Muscle layer of colon (tissue), 2 donors: ENCODE measurements around the gene FRMD4A.
"Not testable (repeated sequence)": the region's sequence is repeated elsewhere in the genome, so short reads cannot be mapped to it uniquely, and the experiment has no call there.

Source experiments
- H3K27ac ChIP-seq: one replicate; pipeline ENCODE4 v1.7.0; 2013; ENCODE audit warnings: low read depth, mild to moderate bottlenecking, low read length, moderate library complexity
- H3K27me3 ChIP-seq, 2 donors: one replicate each; pipeline ENCODE4 v1.7.0; 2013; ENCODE audit warnings: low read length in 2 of 2, mild to moderate bottlenecking in 2 of 2; ENCODE audit not compliant: insufficient read depth in 2 of 2, control insufficient read depth in 1 of 2
- H3K36me3 ChIP-seq: one replicate; pipeline ENCODE4 v1.7.0; 2013; ENCODE audit warnings: mild to moderate bottlenecking, low read length; ENCODE audit not compliant: insufficient read depth
- H3K4me1 ChIP-seq: one replicate; pipeline ENCODE4 v1.7.0; 2013; ENCODE audit warnings: mild to moderate bottlenecking, low read length; ENCODE audit not compliant: insufficient read depth
- H3K4me3 ChIP-seq, 2 donors: one replicate each; pipeline ENCODE4 v1.7.0; 2013; ENCODE audit warnings: low read length in 2 of 2, low read depth in 1 of 2, mild to moderate bottlenecking in 1 of 2, moderate library complexity in 1 of 2
- H3K9ac ChIP-seq: one replicate; pipeline ENCODE4 v1.7.0; 2013; ENCODE audit warnings: low read length
- H3K9me3 ChIP-seq: one replicate; pipeline ENCODE4 v1.7.0; 2013; ENCODE audit warnings: mild to moderate bottlenecking, low read length
- donor health status: abdominal sarcoma.
- donor health status: Adenocarcinoma of cecum.

Gene FRMD4A

GRCh38 chr10:14253711-14254110 lies 77.0 kb downstream of the FRMD4A start:
- H3K4me1 ChIP-seq: no peaks in the 10 kb centered on the region
- H3K27ac ChIP-seq: no peak overlapping the region
- no peak overlapping the region for H3K4me3 ChIP-seq
- H3K27me3 ChIP-seq: no peaks in the 10 kb centered on the region
- H3K36me3 ChIP-seq: no peaks in the 10 kb centered on the region
- H3K9me3 ChIP-seq: peaks cover 5% of the 10 kb centered on the region
- no peak overlapping the region for H3K9ac ChIP-seq

GRCh38 chr10:14253079-14253478 lies 77.6 kb downstream of the FRMD4A start:
- Histone ChIP-seq H3K27ac (no peak overlapping the region), H3K27me3 (no peaks in the 10 kb centered on the region), H3K9me3 (peaks cover 5% of the 10 kb centered on the region), H3K4me1 (no peaks in the 10 kb centered on the region), H3K36me3 (no peaks in the 10 kb centered on the region), H3K9ac (no peak overlapping the region), H3K4me3 (no peak overlapping the region)

DNA sequence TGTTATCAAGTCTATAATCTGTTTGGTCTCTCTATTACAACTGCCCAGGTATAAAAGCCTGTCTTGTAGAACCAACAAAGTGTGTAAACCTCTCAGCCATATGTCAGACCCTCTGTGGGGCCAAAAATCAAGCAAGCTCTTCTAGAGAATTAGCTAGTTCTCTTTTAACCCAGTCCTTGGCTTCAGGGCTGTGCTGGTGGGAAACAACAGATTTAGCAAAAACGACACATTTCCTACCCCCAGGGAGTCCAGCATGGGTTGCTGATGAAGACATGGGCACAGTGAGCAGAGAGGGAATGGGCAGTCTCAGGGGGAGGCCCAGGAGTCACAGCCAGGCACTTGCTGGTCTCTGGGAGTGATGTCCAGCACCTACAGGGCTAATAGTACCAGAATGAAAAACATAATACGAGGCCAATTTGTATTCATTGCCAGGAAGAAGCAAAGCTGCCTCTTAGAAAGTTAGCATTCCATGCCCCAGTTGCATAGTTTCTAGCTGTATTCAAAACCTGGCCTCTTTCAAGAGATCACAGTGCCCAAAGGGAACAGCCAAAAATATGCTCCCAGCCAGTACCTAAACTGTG lies 80.1 kb downstream of the FRMD4A start:
- Histone ChIP-seq H3K4me3 (no peak overlapping the region), H3K27ac (no peak overlapping the region), H3K4me1 (no peaks in the 10 kb centered on the region), H3K27me3 (no peaks in the 10 kb centered on the region), H3K36me3 (no peaks in the 10 kb centered on the region), H3K9ac (no peak overlapping the region), H3K9me3 (peaks cover 5% of the 10 kb centered on the region)

DNA sequence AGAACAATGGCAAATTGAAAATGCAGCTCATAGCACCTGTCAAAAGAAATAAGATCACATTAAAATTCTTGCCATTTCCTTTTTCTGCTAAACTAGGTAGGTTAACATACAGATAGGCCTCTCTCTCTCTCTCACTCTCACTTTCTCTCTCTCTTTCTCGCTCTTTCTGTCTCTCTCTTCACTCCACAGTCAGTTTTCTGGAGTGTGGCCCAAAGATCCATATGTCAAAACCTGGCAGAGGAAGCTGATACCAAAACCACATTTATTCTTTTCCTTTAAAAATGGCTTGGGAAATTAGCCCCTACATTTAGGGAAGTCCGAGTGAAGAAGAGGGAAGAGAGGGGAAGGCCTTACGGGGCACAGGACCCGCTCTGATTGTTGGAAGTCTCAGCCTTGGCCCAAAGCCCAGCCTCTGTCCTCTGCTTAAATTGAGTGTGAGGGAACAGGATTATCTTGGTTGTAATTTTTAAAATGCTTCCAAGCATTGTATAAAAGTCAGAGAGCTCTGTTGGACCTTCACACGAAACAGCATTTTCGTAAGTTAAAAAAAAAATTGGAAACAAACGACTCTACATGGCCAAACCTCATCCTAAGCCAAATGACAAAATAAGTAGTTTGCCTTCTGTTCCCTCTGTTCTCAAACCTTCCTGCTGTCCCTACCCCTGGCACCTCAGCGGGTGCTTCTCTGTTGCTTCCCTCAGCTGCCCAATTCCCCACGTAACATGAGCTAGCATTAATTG lies 83.2 kb downstream of the FRMD4A start:
- Histone ChIP-seq H3K9me3 (peaks cover 5% of the 10 kb centered on the region), H3K27ac (no peak overlapping the region), H3K4me1 (no peaks in the 10 kb centered on the region), H3K36me3 (no peaks in the 10 kb centered on the region), H3K9ac (no peak overlapping the region), H3K27me3 (no peaks in the 10 kb centered on the region), H3K4me3 (no peak overlapping the region)

DNA sequence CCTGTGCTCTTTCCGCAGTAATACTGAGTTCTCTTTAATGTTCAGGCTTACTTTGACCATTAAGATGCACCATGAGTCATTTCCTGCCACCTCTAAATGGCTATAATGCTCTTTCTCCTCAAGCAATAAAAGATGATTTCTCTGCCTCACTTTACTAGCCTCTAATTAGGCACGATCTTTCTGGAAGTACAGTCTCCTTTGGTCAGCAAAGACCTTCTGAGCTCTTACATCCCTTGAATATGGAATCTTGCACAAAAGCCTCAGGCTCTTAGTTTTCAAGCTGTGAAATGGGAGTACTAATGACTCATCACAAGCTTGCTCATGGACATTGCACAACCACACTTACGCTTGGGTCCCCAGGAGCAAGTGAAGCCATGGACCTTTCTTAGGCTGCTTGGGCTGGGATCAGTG lies 85.9 kb downstream of the FRMD4A start:
- no peaks in the 10 kb centered on the region for H3K36me3 ChIP-seq
- no peaks in the 10 kb centered on the region for H3K9me3 ChIP-seq
- H3K9ac ChIP-seq: no peak overlapping the region
- H3K4me1 ChIP-seq: no peaks in the 10 kb centered on the region
- H3K27ac ChIP-seq: no peak overlapping the region
- H3K27me3 ChIP-seq: no peaks in the 10 kb centered on the region
- H3K4me3 ChIP-seq: no peak overlapping the region

DNA sequence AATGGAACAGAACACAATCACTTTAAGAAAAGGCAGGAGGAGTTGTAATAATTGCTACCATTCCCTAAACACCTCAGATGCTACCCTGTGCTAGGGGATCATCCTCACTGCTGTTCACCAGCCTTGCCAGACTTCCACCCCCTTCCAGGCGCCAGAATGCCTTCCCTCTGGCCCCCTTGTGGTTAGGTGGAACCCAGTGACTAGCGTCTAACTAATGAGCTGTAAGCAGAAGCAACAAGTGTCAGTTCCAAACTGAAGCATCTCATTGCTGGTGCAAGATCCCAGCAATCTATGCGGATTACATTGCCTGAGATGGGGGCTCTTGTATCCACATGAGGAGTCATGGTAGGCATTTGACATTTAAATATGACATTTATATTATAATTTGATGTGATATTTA lies 86.6 kb downstream of the FRMD4A start:
- Histone ChIP-seq H3K4me3 (no peak overlapping the region), H3K36me3 (no peaks in the 10 kb centered on the region)

GRCh38 chr10:14243221-14243620 lies 87.5 kb downstream of the FRMD4A start:
- no peaks in the 10 kb centered on the region for H3K4me1 ChIP-seq
- H3K9me3 ChIP-seq: no peaks in the 10 kb centered on the region
- no peaks in the 10 kb centered on the region for H3K36me3 ChIP-seq
- no peaks in the 10 kb centered on the region for H3K27me3 ChIP-seq
- H3K9ac ChIP-seq: no peak overlapping the region
- H3K4me3 ChIP-seq: no peak overlapping the region
- H3K27ac ChIP-seq: no peak overlapping the region

More for the DNA sequence above, 86.6 kb downstream of the FRMD4A start:
- Histone ChIP-seq H3K9ac (no peak overlapping the region), H3K27me3 (no peaks in the 10 kb centered on the region), H3K4me1 (no peaks in the 10 kb centered on the region), H3K9me3 (no peaks in the 10 kb centered on the region), H3K27ac (no peak overlapping the region)

DNA sequence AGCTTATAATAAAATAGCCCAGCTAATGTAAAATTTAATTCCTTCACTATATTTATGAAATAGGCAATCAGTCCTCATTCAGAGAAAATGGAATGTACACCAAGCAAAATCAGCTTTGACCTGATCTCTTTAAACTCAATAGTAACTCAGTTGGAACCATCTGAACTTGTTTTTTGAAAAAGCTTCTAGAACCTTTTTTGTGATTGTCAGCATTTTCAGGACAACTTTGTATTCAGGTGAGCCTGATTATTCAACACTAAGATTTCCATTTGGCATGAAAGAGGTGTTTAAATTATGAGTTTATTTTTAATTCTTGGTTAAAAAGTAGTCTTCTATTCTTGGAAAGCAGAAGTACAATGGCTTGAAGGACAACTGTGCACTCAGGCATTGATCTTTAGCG lies 89.5 kb downstream of the FRMD4A start:
- Histone ChIP-seq H3K36me3 (no peaks in the 10 kb centered on the region), H3K4me1 (no peaks in the 10 kb centered on the region), H3K9me3 (no peaks in the 10 kb centered on the region), H3K27me3 (no peaks in the 10 kb centered on the region), H3K27ac (no peak overlapping the region), H3K4me3 (no peak overlapping the region), H3K9ac (no peak overlapping the region)

DNA sequence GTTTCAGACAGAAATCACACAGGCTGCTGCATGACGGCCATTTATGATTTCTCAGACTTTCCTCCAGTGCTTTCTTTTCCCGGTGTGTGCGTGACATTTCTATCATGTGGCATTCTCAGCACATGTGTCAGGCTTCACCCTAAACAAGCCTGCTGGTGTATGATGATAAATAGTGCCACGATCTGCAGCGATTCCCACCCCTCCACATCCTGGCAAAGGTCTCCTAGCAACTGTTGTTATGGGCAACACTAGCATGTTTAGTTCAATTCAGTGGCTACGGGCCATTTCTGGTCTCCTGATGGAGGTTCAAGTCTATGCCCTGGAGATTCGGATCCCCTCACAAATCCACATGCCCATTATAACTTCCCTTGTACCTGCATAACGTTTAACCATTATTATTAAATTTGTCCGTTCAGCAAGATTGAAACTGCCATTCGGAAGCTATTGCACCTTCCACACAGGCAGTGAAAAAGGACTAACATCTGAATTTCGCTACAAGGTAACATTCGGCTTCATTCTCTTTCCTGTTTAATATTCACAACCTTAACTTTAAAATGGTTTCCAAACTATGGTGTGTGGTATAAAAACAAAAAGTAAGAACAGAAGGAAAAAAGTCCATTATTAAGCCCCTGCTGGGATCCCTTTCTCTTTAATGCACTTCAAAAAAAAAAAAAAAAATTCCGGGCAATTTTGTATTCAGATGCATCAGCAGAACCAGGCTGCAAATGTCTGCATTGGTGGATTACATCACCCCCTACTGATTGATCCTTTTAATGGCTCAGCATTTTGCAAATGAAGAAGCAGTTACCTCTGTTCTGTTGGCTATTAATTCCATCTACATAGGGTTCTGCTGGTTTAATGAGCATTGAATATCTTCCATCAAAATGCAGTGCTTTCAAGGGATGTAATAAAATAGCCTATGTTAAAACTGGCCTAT lies 90.2 kb downstream of the FRMD4A start:
- Histone ChIP-seq H3K4me1 (no peaks in the 10 kb centered on the region), H3K4me3 (no peak overlapping the region), H3K9me3 (no peaks in the 10 kb centered on the region), H3K36me3 (no peaks in the 10 kb centered on the region), H3K27me3 (no peaks in the 10 kb centered on the region), H3K9ac (no peak overlapping the region), H3K27ac (no peak overlapping the region)

- not testable (repeated sequence) for H3K9ac ChIP-seq, H3K36me3 ChIP-seq, H3K9me3 ChIP-seq, H3K27ac ChIP-seq, H3K4me3 ChIP-seq, H3K27me3 ChIP-seq, H3K4me1 ChIP-seq
Measured at GRCh38 chr10:14238659-14239058, 92.1 kb downstream of the FRMD4A start.

- Histone ChIP-seq H3K4me3 (no peak overlapping the region), H3K9me3 (no peaks in the 10 kb centered on the region), H3K4me1 (no peaks in the 10 kb centered on the region), H3K9ac (no peak overlapping the region), H3K36me3 (no peaks in the 10 kb centered on the region), H3K27ac (no peak overlapping the region), H3K27me3 (no peaks in the 10 kb centered on the region)
Measured at GRCh38 chr10:14236341-14236740, 94.4 kb downstream of the FRMD4A start.
